ENCODE results near the gene ARHGAP8. TPM values are rescaled to one million over a fixed set of nuclear protein-coding genes. Genes with fewer than 3 reads are reported as not detected.

Gene ARHGAP8
- total and polyA plus RNA-seq, 2 experiments from 2014 or later = 62.8 to 64.9 TPM

GRCh38 chr22:44801476-44801875 is 49.1 kb downstream of the ARHGAP8 start:
- H3K4me1 Mint-ChIP-seq = peaks cover 25% of the 10 kb centered on the region
- no peak for DNase-seq (ENCODE audit: low spot score)

GRCh38 chr22:44802071-44802700 is 49.8 kb downstream of the ARHGAP8 start:
- H3K4me2 ChIP-seq = no peak overlapping the region
- H3K27me3 ChIP-seq (ENCODE audit: insufficient read depth) = no peaks in the 10 kb centered on the region
- H3K79me2 ChIP-seq (replicated peaks; ENCODE audit: insufficient read depth) = peaks cover 13% of the 10 kb centered on the region; the same call in 1 of the 2 replicates
- TF ChIP-seq CREB1 (CRISPR knock-in tag; IDR thresholded peaks at IDR 0.05; ENCODE audit: low read depth) (no peak), NANOG (IDR thresholded peaks at IDR 0.05; ENCODE audit: borderline replicate concordance) (no peak)
- H3K9me2 ChIP-seq (ENCODE audit: insufficient read depth) = no peaks in the 10 kb centered on the region
- no peak overlapping the region for H3K27ac ChIP-seq (ENCODE audit: low read depth)
- H3K27me3 Mint-ChIP-seq (ENCODE audit: insufficient read depth, low read depth, poor library complexity) = peaks cover 20% of the 10 kb centered on the region
- peaks cover 7% of the 10 kb centered on the region for H3K4me1 ChIP-seq (ENCODE audit: insufficient read depth)
- H3F3A ChIP-seq (replicated peaks; ENCODE audit: low read depth) = peaks cover 3% of the 10 kb centered on the region; the same call in 1 of the 2 replicates
- H3K36me3 ChIP-seq (ENCODE audit: insufficient read depth) = no peaks in the 10 kb centered on the region
- no peaks in the 10 kb centered on the region; the same call in 2 of the 3 replicates for H3K9me3 Mint-ChIP-seq
- no peak overlapping the region; the same call in 1 of the 2 replicates for H3K27ac Mint-ChIP-seq
- H4K20me1 ChIP-seq (replicated peaks; ENCODE audit: insufficient read depth) = no peaks in the 10 kb centered on the region; the same call in 1 of the 2 replicates
- H3K36me3 Mint-ChIP-seq (ENCODE audit: low read depth) = peaks cover 18% of the 10 kb centered on the region
- no peak overlapping the region for H3K4me3 Mint-ChIP-seq
- DNase-seq (ENCODE audit: low spot score) (no peak), ATAC-seq (no peak)
- peaks cover 23% of the 10 kb centered on the region for H3K4me1 Mint-ChIP-seq
- H2AFZ ChIP-seq = no peak overlapping the region
- no peak overlapping the region for H3K4me3 ChIP-seq

More at GRCh38 chr22:44801476-44801875, 49.1 kb downstream of the ARHGAP8 start:
- H3K79me2 ChIP-seq (replicated peaks; ENCODE audit: insufficient read depth) = peaks cover 18% of the 10 kb centered on the region; the same call in 1 of the 2 replicates
- H4K20me1 ChIP-seq (replicated peaks; ENCODE audit: insufficient read depth) = no peaks in the 10 kb centered on the region; the same call in 1 of the 2 replicates
- no peaks in the 10 kb centered on the region for H3K36me3 ChIP-seq (ENCODE audit: insufficient read depth)
- H3F3A ChIP-seq (replicated peaks; ENCODE audit: low read depth) = peaks cover 3% of the 10 kb centered on the region; the same call in 1 of the 2 replicates
- no peak for TF ChIP-seq ZNF331 (CRISPR knock-in tag; IDR thresholded peaks at IDR 0.05; ENCODE audit: low read depth)
- peaks cover 10% of the 10 kb centered on the region for H3K4me1 ChIP-seq (ENCODE audit: insufficient read depth)
- peaks cover 18% of the 10 kb centered on the region for H3K36me3 Mint-ChIP-seq (ENCODE audit: low read depth)
- no peak overlapping the region for H3K4me2 ChIP-seq
- no peaks in the 10 kb centered on the region for H3K27me3 ChIP-seq (ENCODE audit: insufficient read depth)
- no peak overlapping the region for H3K27ac Mint-ChIP-seq
- H3K9me3 Mint-ChIP-seq = no peaks in the 10 kb centered on the region; the same call in 2 of the 3 replicates
- no peak overlapping the region for H3K27ac ChIP-seq (ENCODE audit: low read depth)
- ATAC-seq = no peak
- H3K27me3 Mint-ChIP-seq (ENCODE audit: insufficient read depth, low read depth, poor library complexity) = peaks cover 21% of the 10 kb centered on the region
- no peak overlapping the region for H3K4me3 ChIP-seq
- no peak overlapping the region for H2AFZ ChIP-seq
- no peaks in the 10 kb centered on the region for H3K9me2 ChIP-seq (ENCODE audit: insufficient read depth)
- H3K4me3 Mint-ChIP-seq = no peak overlapping the region

- ATAC-seq (no peak), DNase-seq (ENCODE audit: low spot score) (no peak)
- H3F3A ChIP-seq (replicated peaks; ENCODE audit: low read depth) = peaks cover 3% of the 10 kb centered on the region; the same call in 1 of the 2 replicates
- H3K4me1 Mint-ChIP-seq = peaks cover 28% of the 10 kb centered on the region
- 0 out of 2 replicates have a peak, but pooled peaks cover 6% of the 10 kb centered on the region for H3K79me2 ChIP-seq (replicated peaks; ENCODE audit: insufficient read depth)
- H3K27me3 ChIP-seq (ENCODE audit: insufficient read depth) = no peaks in the 10 kb centered on the region
- no peaks in the 10 kb centered on the region for H3K9me2 ChIP-seq (ENCODE audit: insufficient read depth)
- no peak overlapping the region for H2AFZ ChIP-seq
- peaks cover 26% of the 10 kb centered on the region for H3K27me3 Mint-ChIP-seq (ENCODE audit: insufficient read depth, low read depth, poor library complexity)
- no peak overlapping the region for H3K4me3 ChIP-seq
- peaks cover 11% of the 10 kb centered on the region for H3K4me1 ChIP-seq (ENCODE audit: insufficient read depth)
- H3K4me3 Mint-ChIP-seq = no peak overlapping the region
- TF ChIP-seq ETS1 (IDR thresholded peaks at IDR 0.05) = no peak
- TF ChIP-seq EZH2phosphoT487 (IDR thresholded peaks at IDR 0.05; ENCODE audit: unreplicated experiment) = no peak
- no peaks in the 10 kb centered on the region; the same call in 1 of the 2 replicates for H4K20me1 ChIP-seq (replicated peaks; ENCODE audit: insufficient read depth)
- H3K36me3 Mint-ChIP-seq (ENCODE audit: low read depth) = peaks cover 15% of the 10 kb centered on the region
- H3K36me3 ChIP-seq (ENCODE audit: insufficient read depth) = no peaks in the 10 kb centered on the region
- H3K9me3 Mint-ChIP-seq = no peaks in the 10 kb centered on the region; the same call in 2 of the 3 replicates
- H3K4me2 ChIP-seq = no peak overlapping the region
- H3K27ac Mint-ChIP-seq = no peak overlapping the region
- H3K27ac ChIP-seq (ENCODE audit: low read depth) = no peak overlapping the region
Measured at GRCh38 chr22:44802956-44803355, 50.6 kb downstream of the ARHGAP8 start.
